Neuron (in vitro differentiated cells): Measurements from ENCODE around the gene DACT3.
A peak's percentile ranks its signal among the peaks of the same experiment; 100 is the strongest.

Experiments used
- H2AFZ ChIP-seq: one replicate; pipeline ENCODE4 v1.6.1; 2013; ENCODE audit warnings: low read depth, mild to moderate bottlenecking, inconsistent platforms, low read length, moderate library complexity
- H3K27me3 ChIP-seq: one replicate; pipeline ENCODE4 v1.6.1; 2013; ENCODE audit warnings: low read length; ENCODE audit not compliant: insufficient read depth
- H3K36me3 ChIP-seq: one replicate; pipeline ENCODE4 v1.6.1; 2013; ENCODE audit warnings: low read length; ENCODE audit not compliant: insufficient read depth
- H3K4me1 ChIP-seq: one replicate; pipeline ENCODE4 v1.6.1; 2013; ENCODE audit warnings: low read length; ENCODE audit not compliant: insufficient read depth
- H3K4me3 ChIP-seq: 2 replicates; pipeline ENCODE4 v1.5.1; 2013; ENCODE audit warnings: mild to moderate bottlenecking, low read length, moderate library complexity
- H3K9me3 ChIP-seq: one replicate; pipeline ENCODE4 v1.6.1; 2013; ENCODE audit warnings: low read length

Gene DACT3

GRCh38 chr19:46689358-46689757, 28.4 kb upstream of the DACT3 start:
- Histone ChIP-seq H3K27me3 (no peaks in the 10 kb centered on the region), H3K9me3 (no peaks in the 10 kb centered on the region), H3K4me3 (no peak overlapping the region), H3K4me1 (no peaks in the 10 kb centered on the region), H3K36me3 (peaks cover 80% of the 10 kb centered on the region), H2AFZ (no peak overlapping the region)

- Histone ChIP-seq H3K9me3 (no peaks in the 10 kb centered on the region), H3K27me3 (no peaks in the 10 kb centered on the region), H3K36me3 (peaks cover 75% of the 10 kb centered on the region), H2AFZ (no peak overlapping the region), H3K4me3 (no peak overlapping the region), H3K4me1 (no peaks in the 10 kb centered on the region)
Measured at GRCh38 chr19:46687438-46688145, 26.6 kb upstream of the DACT3 start.

- H3K36me3 ChIP-seq = peaks cover 57% of the 10 kb centered on the region
- H2AFZ ChIP-seq = no peak overlapping the region
- H3K4me1 ChIP-seq = no peaks in the 10 kb centered on the region
- no peak overlapping the region for H3K4me3 ChIP-seq
- no peaks in the 10 kb centered on the region for H3K27me3 ChIP-seq
- H3K9me3 ChIP-seq = no peaks in the 10 kb centered on the region
Measured at GRCh38 chr19:46685189-46685588, 24.2 kb upstream of the DACT3 start.

- Histone ChIP-seq H3K9me3 (no peaks in the 10 kb centered on the region), H3K4me1 (no peaks in the 10 kb centered on the region), H3K4me3 (no peak overlapping the region), H2AFZ (no peak overlapping the region), H3K27me3 (no peaks in the 10 kb centered on the region), H3K36me3 (peaks cover 51% of the 10 kb centered on the region)
Measured at GRCh38 chr19:46678110-46678732, 17.2 kb upstream of the DACT3 start.

GRCh38 chr19:46674416-46675178, 13.6 kb upstream of the DACT3 start:
- Histone ChIP-seq H3K36me3 (peaks cover 44% of the 10 kb centered on the region), H2AFZ (no peak overlapping the region), H3K9me3 (no peaks in the 10 kb centered on the region), H3K4me3 (no peak overlapping the region), H3K4me1 (no peaks in the 10 kb centered on the region), H3K27me3 (no peaks in the 10 kb centered on the region)

- no peaks in the 10 kb centered on the region for H3K27me3 ChIP-seq
- peaks cover 26% of the 10 kb centered on the region for H3K36me3 ChIP-seq
- no peaks in the 10 kb centered on the region for H3K9me3 ChIP-seq
- no peak overlapping the region for H2AFZ ChIP-seq
- no peak overlapping the region for H3K4me3 ChIP-seq
- no peaks in the 10 kb centered on the region for H3K4me1 ChIP-seq
Measured at GRCh38 chr19:46670813-46671212, 9.8 kb upstream of the DACT3 start.

GRCh38 chr19:46668662-46669061, 7.7 kb upstream of the DACT3 start:
- peaks cover 10% of the 10 kb centered on the region for H3K36me3 ChIP-seq
- no peaks in the 10 kb centered on the region for H3K27me3 ChIP-seq
- no peaks in the 10 kb centered on the region for H3K9me3 ChIP-seq
- no peaks in the 10 kb centered on the region for H3K4me1 ChIP-seq
- H2AFZ ChIP-seq = no peak overlapping the region
- H3K4me3 ChIP-seq = no peak overlapping the region

- no peak overlapping the region for H2AFZ ChIP-seq
- H3K4me1 ChIP-seq = peaks cover 11% of the 10 kb centered on the region
- H3K4me3 ChIP-seq = no peak overlapping the region
- no peaks in the 10 kb centered on the region for H3K27me3 ChIP-seq
- no peaks in the 10 kb centered on the region for H3K36me3 ChIP-seq
- no peaks in the 10 kb centered on the region for H3K9me3 ChIP-seq
Measured at GRCh38 chr19:46665072-46665471, 4.1 kb upstream of the DACT3 start.

GRCh38 chr19:46661735-46662592, 982 bp upstream of the DACT3 start:
- Histone ChIP-seq H3K4me3 (peak overlapping the region; percentile 22), H2AFZ (no peak overlapping the region), H3K9me3 (no peaks in the 10 kb centered on the region), H3K4me1 (peaks cover 26% of the 10 kb centered on the region), H3K27me3 (no peaks in the 10 kb centered on the region), H3K36me3 (no peaks in the 10 kb centered on the region)

- H3K27me3 ChIP-seq = no peaks in the 10 kb centered on the region
- peak overlapping the region; percentile 80 for H3K4me3 ChIP-seq
- H2AFZ ChIP-seq = peak overlapping the region; percentile 74
- no peaks in the 10 kb centered on the region for H3K9me3 ChIP-seq
- H3K36me3 ChIP-seq = no peaks in the 10 kb centered on the region
- peaks cover 27% of the 10 kb centered on the region for H3K4me1 ChIP-seq
Measured at GRCh38 chr19:46660551-46661019, 397 bp downstream of the DACT3 start.

- H3K27me3 ChIP-seq = no peaks in the 10 kb centered on the region
- H2AFZ ChIP-seq = peak overlapping the region; percentile 74
- peaks cover 28% of the 10 kb centered on the region for H3K4me1 ChIP-seq
- no peaks in the 10 kb centered on the region for H3K36me3 ChIP-seq
- peak overlapping the region; percentile 80 for H3K4me3 ChIP-seq
- no peaks in the 10 kb centered on the region for H3K9me3 ChIP-seq
Measured at GRCh38 chr19:46660008-46660517, 919 bp downstream of the DACT3 start.

GRCh38 chr19:46659151-46660007, 1.6 kb downstream of the DACT3 start:
- peak overlapping the region; percentile 80 for H3K4me3 ChIP-seq
- no peaks in the 10 kb centered on the region for H3K27me3 ChIP-seq

More at GRCh38 chr19:46659151-46660007, 1.6 kb downstream of the DACT3 start:
- no peaks in the 10 kb centered on the region for H3K36me3 ChIP-seq
- peak overlapping the region; percentile 6 for H2AFZ ChIP-seq
- peaks cover 33% of the 10 kb centered on the region for H3K4me1 ChIP-seq
- H3K9me3 ChIP-seq = no peaks in the 10 kb centered on the region
